SH-SY5Y (cell line): ENCODE measurements around the gene JAZF1.

ENCODE experiments used
- GATA2 ChIP-seq: IDR thresholded peaks from 2 replicates; pipeline ENCODE4 v1.6.1; 2011; ENCODE audit warnings: mild to moderate bottlenecking, low read depth, low read length
- GATA3 ChIP-seq: IDR thresholded peaks from 2 replicates; pipeline ENCODE4 v1.6.1; 2011; ENCODE audit warnings: low read depth, mild to moderate bottlenecking, low read length, moderate library complexity

DNA sequence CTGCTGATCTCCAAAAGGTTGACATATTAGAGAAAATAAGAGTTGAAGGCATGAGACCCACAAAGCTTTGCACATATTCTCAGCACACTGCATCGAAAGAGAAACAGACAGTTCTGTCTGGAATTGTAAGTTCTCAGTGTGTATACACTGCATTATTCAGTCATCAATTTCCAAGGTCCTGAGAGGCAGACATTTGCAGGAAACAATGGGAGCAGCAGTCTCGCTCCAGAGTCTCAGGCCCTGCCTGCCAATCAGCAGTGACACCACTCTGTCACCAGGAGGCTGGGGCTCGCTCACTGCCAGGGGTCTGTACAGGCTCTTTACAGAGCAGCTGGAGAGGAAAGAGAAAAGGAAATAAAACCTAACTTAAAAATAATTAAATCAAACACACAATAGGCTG, 36.3 kb downstream of the JAZF1 start:
- no peak for TF ChIP-seq GATA2
- no peak for TF ChIP-seq GATA3
